A549 (cell line): ENCODE data around the gene LRP1. TPM values are rescaled to one million over a fixed set of nuclear protein-coding genes. Genes with fewer than 3 reads are reported as not detected.

Experiments used
- ATAC-seq, 2 experiments: fragments of 200-7000 bp in 1 of 2; fragments of >200 bp in 1 of 2; cut with Nextera tagmentation in 1 of 2; cut with Tn5 transposase in 1 of 2; 3 replicates each; pipeline versions ENCODE4 v1.8.0 to v1.9.1; 2018 to 2020; ENCODE audit warnings: mild to moderate bottlenecking in 1 of 2, moderate library complexity in 1 of 2
- CTCF ChIA-PET: fragments of 300-600 bp; sonication (Branson Sonifier 250); formaldehyde crosslinking; extraction: SDS; loops from one replicate; lab custom pipeline; 2021; ENCODE audit warnings: antibody characterized with exemption, inconsistent platforms; lab: Yijun Ruan, JAX
- POLR2A ChIA-PET: fragments of 350-600 bp; formaldehyde crosslinking; extraction: SDS; loops from one replicate; lab custom pipeline; 2021; ENCODE audit warnings: antibody characterized with exemption, inconsistent platforms; lab: Yijun Ruan, JAX
- DNase-seq, 2 experiments: peaks; one replicate each; pipeline versions ENCODE4 v3.0.0 to v3.0.0-alpha.2; 2011 to 2016; ENCODE audit warnings: low read depth in 1 of 2, low spot score in 1 of 2
- FAIRE-seq: peaks from 2 replicates; lab custom pipeline; 2011; peaks lifted over from hg19 to GRCh38; lab: Jason Lieb, UNC
- H3K27ac ChIP-seq, 2 experiments: fragments of >200 bp; sonication (Bioruptor Twin); formaldehyde crosslinking; 3 replicates each; pipeline ENCODE4 v1.5.1; 2016 to 2017
- H3K4me1 ChIP-seq: fragments of >200 bp; sonication (Bioruptor Twin); formaldehyde crosslinking; 3 replicates; pipeline ENCODE4 v1.6.1; 2016
- H3K4me2 ChIP-seq: fragments of >200 bp; sonication (Bioruptor Twin); formaldehyde crosslinking; 3 replicates; pipeline ENCODE4 v1.6.1; 2016
- H3K4me3 ChIP-seq: fragments of >200 bp; sonication (Bioruptor Twin); formaldehyde crosslinking; 3 replicates; pipeline ENCODE4 v1.5.1; 2016
- H3K9me3 ChIP-seq: fragments of >200 bp; sonication (Bioruptor Twin); formaldehyde crosslinking; 3 replicates; pipeline ENCODE4 v1.6.1; 2016
- CBX2 ChIP-seq: fragments of 200-600 bp; sonication (generic); IDR thresholded peaks from 2 replicates; pipeline ENCODE4 v1.6.1; 2016; ENCODE audit warnings: low read depth, mild to moderate bottlenecking, borderline replicate concordance
- FOSL2 ChIP-seq, 2 experiments: fragments of 450-650 bp in 1 of 2; fragments of >200 bp in 1 of 2; sonication (Bioruptor Twin) in 1 of 2; formaldehyde crosslinking; IDR thresholded peaks; 2 replicates each; pipeline versions ENCODE4 v1.5.0 to v1.6.1; 2016 to 2020; ENCODE audit warnings: mild to moderate bottlenecking in 1 of 2, moderate library complexity in 1 of 2
- HEYL ChIP-seq: fragments of 250-450 bp; sonication (Bioruptor Pico); IDR thresholded peaks from 2 replicates; pipeline ENCODE4 v1.8.0; 2021; ENCODE audit warnings: mild to moderate bottlenecking, moderate library complexity
- HOXB13 ChIP-seq: fragments of 250-450 bp; sonication (Bioruptor Pico); IDR thresholded peaks from 2 replicates; pipeline ENCODE4 v1.5.0; 2020; ENCODE audit warnings: low read depth, mild to moderate bottlenecking, moderate library complexity
- JUNB ChIP-seq: fragments of >200 bp; sonication (Bioruptor Twin); formaldehyde crosslinking; IDR thresholded peaks from 2 replicates; pipeline ENCODE4 v1.6.1; 2016
- KDM1A ChIP-seq: fragments of 200-600 bp; sonication (generic); IDR thresholded peaks from 2 replicates; pipeline ENCODE4 v1.6.1; 2016; ENCODE audit warnings: low read depth, mild to moderate bottlenecking
- KDM5A ChIP-seq: fragments of 200-600 bp; sonication (generic); IDR thresholded peaks from 2 replicates; pipeline ENCODE4 v1.6.1; 2016; ENCODE audit warnings: antibody characterized with exemption, mild to moderate bottlenecking
- MYC ChIP-seq: IDR thresholded peaks from 2 replicates; pipeline ENCODE4 v1.6.1; 2012; ENCODE audit warnings: mild to moderate bottlenecking, inconsistent platforms, low read length, improper control_type of control experiment, borderline replicate concordance
- NPAS2 ChIP-seq: fragments of 250-450 bp; sonication (Bioruptor Pico); IDR thresholded peaks from 2 replicates; pipeline ENCODE4 v1.8.0; 2022; ENCODE audit warnings: mild to moderate bottlenecking, moderate library complexity, borderline replicate concordance
- SMC3 ChIP-seq: fragments of >200 bp; sonication (Bioruptor Twin); formaldehyde crosslinking; IDR thresholded peaks from 3 replicates; pipeline ENCODE4 v1.6.1; 2018; ENCODE audit warnings: inconsistent platforms
- SREBF2 ChIP-seq: fragments of 450-650 bp; IDR thresholded peaks from 2 replicates; pipeline ENCODE4 v1.6.1; 2014; ENCODE audit warnings: mild to moderate bottlenecking, moderate library complexity
- TP53 ChIP-seq: fragments of 250-450 bp; sonication (Bioruptor Pico); IDR thresholded peaks from 2 replicates; pipeline ENCODE4 v1.5.0; 2021; ENCODE audit warnings: mild to moderate bottlenecking, moderate library complexity
- ZFP36 ChIP-seq: fragments of 450-650 bp; IDR thresholded peaks from 2 replicates; pipeline ENCODE4 v1.6.1; 2014; ENCODE audit warnings: borderline replicate concordance; ENCODE audit not compliant: partially characterized antibody
- WGBS: methylation state at CpG from one replicate; pipeline ENCODE4 v1.1.6; 2017; ENCODE audit errors: missing lambda C conversion rate; 5-methylcytosine and 5-hydroxymethylcytosine counted together
- polyA plus RNA-seq, 4 experiments: library from polyadenylated mRNA; depleted of rRNA in 3 of 4; stranded (reverse); fragments of >200 nt; fragmentation: RNase III in 1 of 4; extraction: RNeasy Plus Mini Kit Qiagen cat#74134 plus additional on column Dnase treatment in 1 of 4; gene quantifications; 2 replicates in 3 of 4; 3 replicates in 1 of 4; pipeline ENCODE4 v1.2.3, GENCODE V29; 2011 to 2017
- TF ChIP-seq, protein P1 (sequence below): fragments of >200 bp; sonication (Bioruptor Twin); formaldehyde crosslinking; IDR thresholded peaks from 2 replicates; pipeline ENCODE4 v1.6.1; 2016
- TF ChIP-seq, protein P2 (sequence below): fragments of 250-450 bp; sonication (Bioruptor Pico); IDR thresholded peaks from 2 replicates; pipeline ENCODE4 v1.5.0; 2020; ENCODE audit warnings: low read depth, mild to moderate bottlenecking, moderate library complexity
- TF ChIP-seq, protein P3 (sequence below): fragments of 200-600 bp; sonication (generic); IDR thresholded peaks from 2 replicates; pipeline ENCODE4 v1.6.1; 2016; ENCODE audit warnings: antibody characterized with exemption, mild to moderate bottlenecking, moderate library complexity

The LRP1 gene
- polyA plus RNA-seq, 2 of the 4 experiments (the other 2 are of a cell fraction) = 5.6 to 9.4 TPM

DNA sequence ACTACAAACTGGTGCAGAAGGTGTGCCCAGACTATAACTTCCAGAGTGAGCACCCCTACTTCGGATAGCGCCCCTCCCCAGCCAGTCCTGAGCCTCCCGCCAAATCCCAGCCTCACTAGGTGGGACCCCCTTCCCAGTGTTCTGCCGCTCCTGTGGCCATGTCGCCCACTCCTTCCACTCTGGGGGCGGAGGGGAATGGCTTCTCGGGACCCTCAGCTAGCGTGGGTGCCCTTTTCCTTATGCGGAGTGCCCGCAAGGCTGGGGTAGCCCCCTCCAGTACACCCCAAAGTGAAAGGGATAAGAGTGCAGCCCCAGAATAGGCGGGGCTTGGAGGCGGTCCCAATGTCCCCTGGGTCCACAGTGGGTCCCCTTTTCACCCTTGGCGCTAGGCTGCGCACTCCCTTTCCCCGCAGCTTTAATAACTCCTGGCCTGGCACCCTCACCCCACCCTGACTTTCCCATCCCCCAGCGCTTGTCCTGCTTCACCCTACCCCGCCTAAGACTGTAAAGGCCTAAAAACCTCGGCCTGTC is 97.5 kb downstream of the LRP1 start:
- H3K27ac ChIP-seq = no peak overlapping the region
- peaks cover 5% of the 10 kb centered on the region; the same call in 2 of the 3 replicates for H3K4me1 ChIP-seq
- 85% methylated on average over 16 of the region's 18 CpGs for WGBS
- DNase-seq (no peak), ATAC-seq (no peak), FAIRE-seq (no peak)
- TF ChIP-seq, protein P1, sequence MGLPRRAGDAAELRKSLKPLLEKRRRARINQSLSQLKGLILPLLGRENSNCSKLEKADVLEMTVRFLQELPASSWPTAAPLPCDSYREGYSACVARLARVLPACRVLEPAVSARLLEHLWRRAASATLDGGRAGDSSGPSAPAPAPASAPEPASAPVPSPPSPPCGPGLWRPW = no peak
- TF ChIP-seq KDM1A (no peak), ZFP36 (no peak), TP53 (no peak), MYC (no peak)
- ChIA-PET CTCF (interaction anchor here (0.7 to 26.5 kb wide), 5 partner anchors 10 to 227 kb away, joined by 3 to 615 read pairs (median 3); partner anchors contain the start of gene NXPH4), POLR2A (no interaction called here)
- H3K4me2 ChIP-seq = no peak overlapping the region
- H3K9me3 ChIP-seq = no peaks in the 10 kb centered on the region
- no peak overlapping the region for H3K4me3 ChIP-seq

DNA sequence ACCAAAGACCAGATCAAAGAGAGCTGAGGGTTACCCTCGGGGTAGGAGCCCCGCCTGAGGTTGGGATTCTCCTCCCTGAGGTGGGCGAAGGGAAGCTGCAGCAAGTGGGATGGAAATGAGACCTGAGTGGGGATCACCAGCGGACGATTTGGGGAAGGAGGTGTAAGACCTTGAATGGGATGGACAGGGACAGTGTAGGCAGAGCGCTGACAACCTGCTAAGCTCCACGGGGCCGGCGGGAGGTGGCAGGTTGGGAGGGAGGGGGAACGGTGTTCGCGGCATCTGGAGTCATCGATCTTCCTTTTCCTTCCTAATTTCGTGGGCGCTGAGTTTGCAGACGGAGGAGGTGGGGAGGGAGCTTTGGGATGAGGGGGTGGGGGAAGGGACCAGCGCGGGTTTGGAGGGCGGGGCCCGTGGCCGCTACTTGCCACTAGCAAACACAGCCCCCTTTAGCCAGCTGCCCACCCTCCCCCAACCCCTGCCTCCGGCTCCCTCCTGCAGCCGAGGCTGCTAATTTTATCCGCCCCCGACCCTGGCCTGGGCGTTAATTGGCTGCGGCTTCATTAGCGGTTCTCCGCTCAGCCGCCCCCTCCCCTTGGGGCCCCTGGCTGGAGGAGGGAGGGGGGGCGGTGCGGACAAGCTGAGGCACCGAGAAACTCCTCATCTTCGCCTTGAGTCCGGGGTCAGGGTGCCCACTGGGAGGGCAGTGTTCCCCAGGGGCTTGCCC is 98.5 kb downstream of the LRP1 start:
- ChIA-PET CTCF (interaction anchor here (0.8 to 26.5 kb wide), 8 partner anchors 9 to 232 kb away, joined by 3 to 615 read pairs (median 4); partner anchors contain the start of gene NXPH4), POLR2A (no interaction called here)
- no peaks in the 10 kb centered on the region for H3K9me3 ChIP-seq
- DNase-seq = no peak
- no peak for ATAC-seq
- no peak overlapping the region for H3K4me3 ChIP-seq
- TF ChIP-seq KDM5A = no peak
- TF ChIP-seq HOXB13 (CRISPR knock-in tag) = no peak
- TF ChIP-seq HEYL (CRISPR knock-in tag) = no peak
- no peak for TF ChIP-seq SMC3
- TF ChIP-seq FOSL2 (IDR thresholded peaks at IDR 0.05) = no peak
- TF ChIP-seq FOSL2 (CRISPR knock-in tag; IDR thresholded peaks at IDR 0.05) = no peak
- TF ChIP-seq CBX2 = no peak
- no peak for TF ChIP-seq TP53
- no peak for TF ChIP-seq NPAS2 (CRISPR knock-in tag)
- TF ChIP-seq, protein P2, sequence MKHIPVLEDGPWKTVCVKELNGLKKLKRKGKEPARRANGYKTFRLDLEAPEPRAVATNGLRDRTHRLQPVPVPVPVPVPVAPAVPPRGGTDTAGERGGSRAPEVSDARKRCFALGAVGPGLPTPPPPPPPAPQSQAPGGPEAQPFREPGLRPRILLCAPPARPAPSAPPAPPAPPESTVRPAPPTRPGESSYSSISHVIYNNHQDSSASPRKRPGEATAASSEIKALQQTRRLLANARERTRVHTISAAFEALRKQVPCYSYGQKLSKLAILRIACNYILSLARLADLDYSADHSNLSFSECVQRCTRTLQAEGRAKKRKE (CRISPR knock-in tag) = no peak
- TF ChIP-seq, protein P3, sequence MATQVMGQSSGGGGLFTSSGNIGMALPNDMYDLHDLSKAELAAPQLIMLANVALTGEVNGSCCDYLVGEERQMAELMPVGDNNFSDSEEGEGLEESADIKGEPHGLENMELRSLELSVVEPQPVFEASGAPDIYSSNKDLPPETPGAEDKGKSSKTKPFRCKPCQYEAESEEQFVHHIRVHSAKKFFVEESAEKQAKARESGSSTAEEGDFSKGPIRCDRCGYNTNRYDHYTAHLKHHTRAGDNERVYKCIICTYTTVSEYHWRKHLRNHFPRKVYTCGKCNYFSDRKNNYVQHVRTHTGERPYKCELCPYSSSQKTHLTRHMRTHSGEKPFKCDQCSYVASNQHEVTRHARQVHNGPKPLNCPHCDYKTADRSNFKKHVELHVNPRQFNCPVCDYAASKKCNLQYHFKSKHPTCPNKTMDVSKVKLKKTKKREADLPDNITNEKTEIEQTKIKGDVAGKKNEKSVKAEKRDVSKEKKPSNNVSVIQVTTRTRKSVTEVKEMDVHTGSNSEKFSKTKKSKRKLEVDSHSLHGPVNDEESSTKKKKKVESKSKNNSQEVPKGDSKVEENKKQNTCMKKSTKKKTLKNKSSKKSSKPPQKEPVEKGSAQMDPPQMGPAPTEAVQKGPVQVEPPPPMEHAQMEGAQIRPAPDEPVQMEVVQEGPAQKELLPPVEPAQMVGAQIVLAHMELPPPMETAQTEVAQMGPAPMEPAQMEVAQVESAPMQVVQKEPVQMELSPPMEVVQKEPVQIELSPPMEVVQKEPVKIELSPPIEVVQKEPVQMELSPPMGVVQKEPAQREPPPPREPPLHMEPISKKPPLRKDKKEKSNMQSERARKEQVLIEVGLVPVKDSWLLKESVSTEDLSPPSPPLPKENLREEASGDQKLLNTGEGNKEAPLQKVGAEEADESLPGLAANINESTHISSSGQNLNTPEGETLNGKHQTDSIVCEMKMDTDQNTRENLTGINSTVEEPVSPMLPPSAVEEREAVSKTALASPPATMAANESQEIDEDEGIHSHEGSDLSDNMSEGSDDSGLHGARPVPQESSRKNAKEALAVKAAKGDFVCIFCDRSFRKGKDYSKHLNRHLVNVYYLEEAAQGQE = no peak
- no peak for TF ChIP-seq SREBF2
- TF ChIP-seq JUNB = no peak
- TF ChIP-seq, all 56 proteins: peak for 0
- WGBS = 81% methylated on average over 34 of the region's 35 CpGs
- no peak overlapping the region for H3K4me2 ChIP-seq
- peaks cover 12% of the 10 kb centered on the region; the same call in 2 of the 3 replicates for H3K4me1 ChIP-seq
- H3K27ac ChIP-seq = no peak overlapping the region
- no peak for FAIRE-seq
